PC-3 (cell line): ENCODE data around the gene OMP.

ENCODE experiments used
- EZH2 ChIP-seq: fragments of 300-600 bp; sonication (generic); IDR thresholded peaks from one replicate; pipeline ENCODE4 v1.6.1; 2017; ENCODE audit warnings: antibody characterized with exemption, mild to moderate bottlenecking, low read length; ENCODE audit not compliant: unreplicated experiment
- EZH2phosphoT487 ChIP-seq: fragments of 300-600 bp; sonication (generic); IDR thresholded peaks from 2 replicates; pipeline ENCODE4 v1.6.1; 2018; ENCODE audit warnings: mild to moderate bottlenecking, antibody characterized with exemption, low read length, borderline replicate concordance
- TF ChIP-seq, protein P1 (sequence below): fragments of 300-600 bp; sonication (generic); conservative IDR thresholded peaks from 2 replicates; pipeline ENCODE4 v1.5.1; 2017; ENCODE audit warnings: antibody characterized with exemption, low read depth, mild to moderate bottlenecking, low read length

DNA sequence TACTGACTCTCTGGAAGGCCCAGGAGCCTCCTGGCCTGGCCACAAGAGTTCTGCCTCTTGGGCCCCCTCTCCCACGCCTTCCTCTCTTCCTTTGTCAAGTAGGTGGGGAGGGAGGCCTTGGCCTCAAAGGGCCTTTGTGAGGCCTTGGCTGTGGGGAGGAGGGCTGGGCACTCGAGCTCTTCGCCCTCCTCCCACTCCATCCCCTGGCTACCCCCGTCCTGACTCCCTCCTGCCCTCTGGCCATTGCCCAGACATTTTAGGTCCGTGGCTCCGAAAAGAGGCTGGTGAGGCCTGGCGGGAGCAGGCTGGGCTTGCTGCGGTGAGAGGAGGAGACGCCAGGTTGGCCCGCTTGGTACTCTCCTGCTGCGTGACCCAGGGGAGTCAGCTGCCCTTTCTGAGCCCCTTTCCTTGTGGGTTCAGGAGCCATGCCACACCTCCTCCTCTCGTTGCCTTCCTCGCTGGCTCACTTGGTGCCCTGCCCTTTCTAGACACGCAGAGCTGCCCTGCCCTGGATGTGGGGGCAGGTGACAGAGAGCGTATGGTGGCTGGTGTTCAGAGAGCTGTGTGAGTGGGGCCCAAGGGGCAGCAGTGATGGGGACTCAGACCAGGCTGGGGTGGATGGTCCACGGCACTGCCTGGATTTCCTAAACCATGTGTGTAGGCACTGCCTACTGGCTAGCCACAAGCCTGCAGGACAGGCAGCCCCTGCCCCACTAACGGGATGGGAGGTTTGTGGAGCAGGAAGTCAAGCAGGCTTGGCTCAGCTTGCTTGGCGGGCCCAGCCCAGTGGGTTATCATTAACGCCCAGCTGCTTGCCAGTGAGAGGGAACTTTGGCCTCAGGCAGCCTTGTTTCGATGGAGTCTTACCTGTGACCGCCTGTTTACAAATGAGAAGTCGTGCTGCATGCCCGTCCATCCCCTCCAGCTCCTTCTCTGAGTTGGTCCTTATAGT, 15.8 kb upstream of the OMP start:
- TF ChIP-seq, protein P1, sequence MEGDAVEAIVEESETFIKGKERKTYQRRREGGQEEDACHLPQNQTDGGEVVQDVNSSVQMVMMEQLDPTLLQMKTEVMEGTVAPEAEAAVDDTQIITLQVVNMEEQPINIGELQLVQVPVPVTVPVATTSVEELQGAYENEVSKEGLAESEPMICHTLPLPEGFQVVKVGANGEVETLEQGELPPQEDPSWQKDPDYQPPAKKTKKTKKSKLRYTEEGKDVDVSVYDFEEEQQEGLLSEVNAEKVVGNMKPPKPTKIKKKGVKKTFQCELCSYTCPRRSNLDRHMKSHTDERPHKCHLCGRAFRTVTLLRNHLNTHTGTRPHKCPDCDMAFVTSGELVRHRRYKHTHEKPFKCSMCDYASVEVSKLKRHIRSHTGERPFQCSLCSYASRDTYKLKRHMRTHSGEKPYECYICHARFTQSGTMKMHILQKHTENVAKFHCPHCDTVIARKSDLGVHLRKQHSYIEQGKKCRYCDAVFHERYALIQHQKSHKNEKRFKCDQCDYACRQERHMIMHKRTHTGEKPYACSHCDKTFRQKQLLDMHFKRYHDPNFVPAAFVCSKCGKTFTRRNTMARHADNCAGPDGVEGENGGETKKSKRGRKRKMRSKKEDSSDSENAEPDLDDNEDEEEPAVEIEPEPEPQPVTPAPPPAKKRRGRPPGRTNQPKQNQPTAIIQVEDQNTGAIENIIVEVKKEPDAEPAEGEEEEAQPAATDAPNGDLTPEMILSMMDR = no peak
- no peak for TF ChIP-seq EZH2
- TF ChIP-seq EZH2phosphoT487 = no peak
